Loucy (cell line): Measurements from ENCODE around the gene CRYL1.

ENCODE experiments used
- H2AFZ ChIP-seq: fragments of 200-600 bp; sonication (generic); 2 replicates; pipeline ENCODE4 v1.6.0; 2016; ENCODE audit warnings: antibody characterized with exemption, mild to moderate bottlenecking, low read length, moderate library complexity
- H3F3A ChIP-seq: fragments of 200-600 bp; 2 replicates; pipeline ENCODE4 v1.6.0; 2016; ENCODE audit warnings: antibody characterized with exemption, low read depth, mild to moderate bottlenecking
- H3K27me3 ChIP-seq: fragments of 200-600 bp; sonication (generic); 2 replicates; pipeline ENCODE4 v1.6.1; 2014; ENCODE audit warnings: low read length, mild to moderate bottlenecking; ENCODE audit not compliant: insufficient read depth, poor library complexity, severe bottlenecking
- H3K36me3 ChIP-seq: fragments of 200-600 bp; sonication (generic); 2 replicates; pipeline ENCODE4 v1.6.1; 2016; ENCODE audit warnings: low read length; ENCODE audit not compliant: insufficient read depth
- H3K4me1 ChIP-seq: fragments of 200-600 bp; sonication (generic); 2 replicates; pipeline ENCODE4 v1.5.1; 2014; ENCODE audit warnings: low read length, mild to moderate bottlenecking; ENCODE audit not compliant: insufficient read depth, poor library complexity, severe bottlenecking
- H3K4me2 ChIP-seq: fragments of 200-600 bp; sonication (generic); 2 replicates; pipeline ENCODE4 v1.6.0; 2014; ENCODE audit warnings: antibody characterized with exemption, low read length, low read depth, mild to moderate bottlenecking; ENCODE audit not compliant: poor library complexity, severe bottlenecking
- H3K4me3 ChIP-seq: fragments of 200-600 bp; sonication (generic); 2 replicates; pipeline ENCODE4 v1.5.1; 2014; ENCODE audit warnings: low read length, mild to moderate bottlenecking, mixed read lengths; ENCODE audit not compliant: poor library complexity, severe bottlenecking
- H3K79me2 ChIP-seq: fragments of 200-600 bp; sonication (generic); 2 replicates; pipeline ENCODE4 v1.6.1; 2014; ENCODE audit warnings: low read length; ENCODE audit not compliant: insufficient read depth
- H3K9ac ChIP-seq: fragments of 200-600 bp; sonication (generic); 2 replicates; pipeline ENCODE4 v1.6.0; 2014; ENCODE audit warnings: mild to moderate bottlenecking, low read depth, low read length, moderate library complexity; ENCODE audit not compliant: poor library complexity, severe bottlenecking
- H3K9me2 ChIP-seq: fragments of 200-600 bp; sonication (generic); replicated peaks from 2 replicates; pipeline ENCODE4 v1.6.1; 2016; ENCODE audit warnings: low read depth, low read length, mixed read lengths
- H3K9me3 ChIP-seq: fragments of 200-600 bp; sonication (generic); 2 replicates; pipeline ENCODE4 v1.6.1; 2014; ENCODE audit warnings: mild to moderate bottlenecking, antibody characterized with exemption, low read length, low read depth; ENCODE audit not compliant: insufficient read depth
- H4K20me1 ChIP-seq: fragments of 200-600 bp; sonication (generic); 2 replicates; pipeline ENCODE4 v1.6.0; 2014; ENCODE audit warnings: antibody characterized with exemption, low read length, mild to moderate bottlenecking; ENCODE audit not compliant: insufficient read depth, poor library complexity, severe bottlenecking
- EZH2phosphoT487 ChIP-seq: fragments of 200-600 bp; IDR thresholded peaks from 2 replicates; pipeline ENCODE4 v1.6.1; 2018; ENCODE audit warnings: antibody characterized with exemption, mild to moderate bottlenecking, moderate library complexity, borderline replicate concordance
- TF ChIP-seq, protein P1 (sequence below): fragments of 200-600 bp; sonication (generic); conservative IDR thresholded peaks from 2 replicates; pipeline ENCODE4 v1.5.1; 2014; ENCODE audit warnings: mild to moderate bottlenecking, antibody characterized with exemption, low read length

Gene CRYL1

GRCh38 chr13:20383058-20383457 is 142.6 kb downstream of the CRYL1 start:
- Histone ChIP-seq H3K4me2 (no peak overlapping the region), H3K4me1 (peaks cover 9% of the 10 kb centered on the region), H3K9me3 (no peaks in the 10 kb centered on the region), H4K20me1 (no peaks in the 10 kb centered on the region), H2AFZ (no peak overlapping the region), H3K9ac (no peak overlapping the region), H3K36me3 (no peaks in the 10 kb centered on the region), H3F3A (no peaks in the 10 kb centered on the region), H3K4me3 (no peak overlapping the region), H3K27me3 (no peaks in the 10 kb centered on the region), H3K9me2 (no peaks in the 10 kb centered on the region), H3K79me2 (no peaks in the 10 kb centered on the region)
- no peak for TF ChIP-seq EZH2phosphoT487
- TF ChIP-seq, protein P1, sequence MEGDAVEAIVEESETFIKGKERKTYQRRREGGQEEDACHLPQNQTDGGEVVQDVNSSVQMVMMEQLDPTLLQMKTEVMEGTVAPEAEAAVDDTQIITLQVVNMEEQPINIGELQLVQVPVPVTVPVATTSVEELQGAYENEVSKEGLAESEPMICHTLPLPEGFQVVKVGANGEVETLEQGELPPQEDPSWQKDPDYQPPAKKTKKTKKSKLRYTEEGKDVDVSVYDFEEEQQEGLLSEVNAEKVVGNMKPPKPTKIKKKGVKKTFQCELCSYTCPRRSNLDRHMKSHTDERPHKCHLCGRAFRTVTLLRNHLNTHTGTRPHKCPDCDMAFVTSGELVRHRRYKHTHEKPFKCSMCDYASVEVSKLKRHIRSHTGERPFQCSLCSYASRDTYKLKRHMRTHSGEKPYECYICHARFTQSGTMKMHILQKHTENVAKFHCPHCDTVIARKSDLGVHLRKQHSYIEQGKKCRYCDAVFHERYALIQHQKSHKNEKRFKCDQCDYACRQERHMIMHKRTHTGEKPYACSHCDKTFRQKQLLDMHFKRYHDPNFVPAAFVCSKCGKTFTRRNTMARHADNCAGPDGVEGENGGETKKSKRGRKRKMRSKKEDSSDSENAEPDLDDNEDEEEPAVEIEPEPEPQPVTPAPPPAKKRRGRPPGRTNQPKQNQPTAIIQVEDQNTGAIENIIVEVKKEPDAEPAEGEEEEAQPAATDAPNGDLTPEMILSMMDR, result no peak

DNA sequence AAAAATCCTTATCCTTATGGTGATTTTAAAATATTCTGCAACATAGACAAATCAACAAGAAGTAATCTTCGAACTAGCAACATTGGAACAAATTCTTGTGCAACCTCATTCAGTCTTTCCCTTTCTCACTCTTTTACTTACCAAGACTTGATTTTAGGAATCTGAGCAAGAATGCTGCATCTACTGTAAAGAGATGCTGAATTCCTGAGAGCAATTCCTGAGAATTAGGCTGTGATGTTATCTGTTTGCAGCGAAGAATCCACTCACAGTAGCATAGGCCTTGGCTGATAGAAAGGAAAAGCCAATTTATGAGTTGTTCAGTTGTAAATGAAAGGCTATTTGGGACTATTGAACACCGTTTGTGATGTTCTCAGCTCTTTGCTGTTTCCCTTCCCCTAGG is 144.3 kb downstream of the CRYL1 start:
- H3K9me2 ChIP-seq, result no peaks in the 10 kb centered on the region
- no peak for TF ChIP-seq EZH2phosphoT487
- TF ChIP-seq, protein P1, result no peak
- H3K4me2 ChIP-seq, result no peak overlapping the region
- H3K9ac ChIP-seq, result no peak overlapping the region
- no peaks in the 10 kb centered on the region for H4K20me1 ChIP-seq
- H3K27me3 ChIP-seq, result no peaks in the 10 kb centered on the region
- H3F3A ChIP-seq, result no peaks in the 10 kb centered on the region
- no peaks in the 10 kb centered on the region for H3K4me1 ChIP-seq
- H3K4me3 ChIP-seq, result no peak overlapping the region
- no peaks in the 10 kb centered on the region for H3K9me3 ChIP-seq
- H3K36me3 ChIP-seq, result no peaks in the 10 kb centered on the region
- no peak overlapping the region for H2AFZ ChIP-seq
- H3K79me2 ChIP-seq, result no peaks in the 10 kb centered on the region

- Histone ChIP-seq H3K9me3 (no peaks in the 10 kb centered on the region), H3K9ac (no peak overlapping the region), H3K36me3 (no peaks in the 10 kb centered on the region), H3K4me2 (no peak overlapping the region), H3K27me3 (no peaks in the 10 kb centered on the region), H4K20me1 (no peaks in the 10 kb centered on the region), H3K4me1 (no peaks in the 10 kb centered on the region), H2AFZ (no peak overlapping the region), H3K9me2 (no peaks in the 10 kb centered on the region), H3F3A (no peaks in the 10 kb centered on the region), H3K4me3 (no peak overlapping the region), H3K79me2 (no peaks in the 10 kb centered on the region)
- TF ChIP-seq, protein P1, result no peak
- no peak for TF ChIP-seq EZH2phosphoT487
Observed at GRCh38 chr13:20378721-20379120, 146.9 kb downstream of the CRYL1 start.
